Measurements from ENCODE around the gene IGSF21. TPM values are rescaled to one million over a fixed set of nuclear protein-coding genes. Genes with fewer than 3 reads are reported as not detected.

IGSF21 gene
- polyA plus RNA-seq, 3 donors: not detected

DNA sequence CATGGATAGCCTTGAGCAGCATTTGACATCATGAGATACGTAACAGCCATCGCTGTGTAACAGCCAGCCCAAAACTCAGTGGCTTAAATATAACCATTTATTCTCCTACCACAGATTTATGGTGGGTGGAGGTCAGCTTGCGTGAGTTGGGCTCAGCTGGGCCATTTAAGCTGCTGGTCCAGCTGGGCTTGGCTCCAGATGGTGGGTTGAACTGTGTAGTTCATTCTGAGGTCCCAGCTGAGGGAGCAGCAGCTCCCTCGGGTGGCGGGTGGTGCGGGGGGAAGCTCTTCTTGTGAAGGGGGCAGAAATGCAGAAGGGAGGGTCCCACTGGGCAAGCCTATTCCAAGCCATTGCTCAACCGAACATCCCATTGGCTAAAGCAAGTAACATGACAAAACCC lies 75.9 kb downstream of the IGSF21 start:
- H3K27me3 Mint-ChIP-seq (ENCODE audit: low read depth in 3 of 3): peaks cover 1 to 14% (median 7%) of the 10 kb centered on the region in 3 donors

DNA sequence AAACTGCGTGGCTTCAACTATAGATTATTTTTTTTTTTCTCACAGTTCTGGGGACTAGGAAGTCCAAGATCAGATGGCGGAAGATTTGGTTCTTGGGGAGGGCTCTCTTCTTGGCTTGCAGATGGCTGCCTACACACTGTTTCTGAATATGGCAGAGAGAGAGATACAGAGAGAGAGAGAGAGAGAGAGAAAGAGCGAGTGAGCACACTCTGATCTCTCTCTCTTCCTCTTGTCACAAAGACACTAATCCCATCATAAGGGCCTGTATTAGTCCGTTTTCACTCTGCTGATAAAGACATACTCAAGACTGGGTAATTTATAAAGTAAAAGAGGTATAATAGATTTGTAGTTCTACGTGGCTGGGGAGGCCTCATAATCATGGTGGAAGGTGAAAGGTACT lies 79.5 kb downstream of the IGSF21 start:
- Mint-ChIP-seq H3K27ac (no peak overlapping the region), H3K27me3 (ENCODE audit: low read depth in 3 of 3) (peaks cover 3 to 13% (median 9%) of the 10 kb centered on the region in 3 donors), H3K4me3 (no peak overlapping the region), H3K4me1 (no peaks in the 10 kb centered on the region), H3K9me3 (no peaks in the 10 kb centered on the region), H3K36me3 (no peaks in the 10 kb centered on the region)
- H3K27me3 ChIP-seq (ENCODE audit: control insufficient read depth in 2 of 2, insufficient read depth in 2 of 2, low read length in 2 of 2): no peaks in the 10 kb centered on the region
- H3K36me3 ChIP-seq (replicated peaks in 1 of 2; ENCODE audit: control insufficient read depth in 1 of 2, insufficient read depth in 2 of 2, low read length in 2 of 2): no peaks in the 10 kb centered on the region
- no peak overlapping the region for H3K4me3 ChIP-seq (replicated peaks in 1 of 3; ENCODE audit: low read depth in 2 of 3, low read length in 3 of 3)
- intact Hi-C loops (cut with micrococcal nuclease): no loop called here
- no peak for DNase-seq
- no peak overlapping the region for H3K27ac ChIP-seq (ENCODE audit: low read depth in 1 of 2, low read length in 2 of 2)
- H3K9ac ChIP-seq (ENCODE audit: insufficient read depth, low read length, poor library complexity, severe bottlenecking): no peak overlapping the region
- H3K9me3 ChIP-seq (replicated peaks in 1 of 2; ENCODE audit: control insufficient read depth in 1 of 2, insufficient read depth in 1 of 2, low read length in 2 of 2): no peaks in the 10 kb centered on the region
- H3K79me2 ChIP-seq (ENCODE audit: insufficient read depth, low read length): no peaks in the 10 kb centered on the region
- no peak overlapping the region for H2AFZ ChIP-seq (ENCODE audit: insufficient read depth, low read depth, low read length, poor library complexity, severe bottlenecking)
- H3K4me2 ChIP-seq (replicated peaks; ENCODE audit: extremely low read depth, low read length, poor library complexity, severe bottlenecking): no peak overlapping the region
- H4K20me1 ChIP-seq (ENCODE audit: insufficient read depth, low read length): no peaks in the 10 kb centered on the region
- TF ChIP-seq, protein P1, sequence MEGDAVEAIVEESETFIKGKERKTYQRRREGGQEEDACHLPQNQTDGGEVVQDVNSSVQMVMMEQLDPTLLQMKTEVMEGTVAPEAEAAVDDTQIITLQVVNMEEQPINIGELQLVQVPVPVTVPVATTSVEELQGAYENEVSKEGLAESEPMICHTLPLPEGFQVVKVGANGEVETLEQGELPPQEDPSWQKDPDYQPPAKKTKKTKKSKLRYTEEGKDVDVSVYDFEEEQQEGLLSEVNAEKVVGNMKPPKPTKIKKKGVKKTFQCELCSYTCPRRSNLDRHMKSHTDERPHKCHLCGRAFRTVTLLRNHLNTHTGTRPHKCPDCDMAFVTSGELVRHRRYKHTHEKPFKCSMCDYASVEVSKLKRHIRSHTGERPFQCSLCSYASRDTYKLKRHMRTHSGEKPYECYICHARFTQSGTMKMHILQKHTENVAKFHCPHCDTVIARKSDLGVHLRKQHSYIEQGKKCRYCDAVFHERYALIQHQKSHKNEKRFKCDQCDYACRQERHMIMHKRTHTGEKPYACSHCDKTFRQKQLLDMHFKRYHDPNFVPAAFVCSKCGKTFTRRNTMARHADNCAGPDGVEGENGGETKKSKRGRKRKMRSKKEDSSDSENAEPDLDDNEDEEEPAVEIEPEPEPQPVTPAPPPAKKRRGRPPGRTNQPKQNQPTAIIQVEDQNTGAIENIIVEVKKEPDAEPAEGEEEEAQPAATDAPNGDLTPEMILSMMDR (IDR thresholded peaks at IDR 0.05): no peak
- no peaks in the 10 kb centered on the region for H3K4me1 ChIP-seq (ENCODE audit: control insufficient read depth in 1 of 2, insufficient read depth in 2 of 2, low read length in 2 of 2)
- WGBS (ENCODE audit: insufficient coverage): no CpG with 5 or more reads among the region's 5 CpGs

More for the DNA sequence above, 75.9 kb downstream of the IGSF21 start:
- intact Hi-C loops (cut with micrococcal nuclease): no loop called here
- H3K4me3 Mint-ChIP-seq: no peak overlapping the region
- WGBS (ENCODE audit: insufficient coverage): no CpG with 5 or more reads among the region's 7 CpGs
- no peaks in the 10 kb centered on the region for H3K36me3 ChIP-seq (replicated peaks in 1 of 2; ENCODE audit: control insufficient read depth in 1 of 2, insufficient read depth in 2 of 2, low read length in 2 of 2)
- H3K9ac ChIP-seq (ENCODE audit: insufficient read depth, low read length, poor library complexity, severe bottlenecking): no peak overlapping the region
- no peak overlapping the region for H3K4me3 ChIP-seq (replicated peaks in 1 of 3; ENCODE audit: low read depth in 2 of 3, low read length in 3 of 3)
- no peak overlapping the region for H3K27ac Mint-ChIP-seq
- H3K9me3 Mint-ChIP-seq: no peaks in the 10 kb centered on the region
- H3K79me2 ChIP-seq (ENCODE audit: insufficient read depth, low read length): no peaks in the 10 kb centered on the region
- TF ChIP-seq, protein P1 (IDR thresholded peaks at IDR 0.05): no peak
- H3K4me1 Mint-ChIP-seq: no peaks in the 10 kb centered on the region
- H3K4me2 ChIP-seq (replicated peaks; ENCODE audit: extremely low read depth, low read length, poor library complexity, severe bottlenecking): no peak overlapping the region
- H3K27me3 ChIP-seq (ENCODE audit: control insufficient read depth in 2 of 2, insufficient read depth in 2 of 2, low read length in 2 of 2): no peaks in the 10 kb centered on the region
- H4K20me1 ChIP-seq (ENCODE audit: insufficient read depth, low read length): no peaks in the 10 kb centered on the region
- H3K36me3 Mint-ChIP-seq: no peaks in the 10 kb centered on the region
- H3K9me3 ChIP-seq (replicated peaks in 1 of 2; ENCODE audit: control insufficient read depth in 1 of 2, insufficient read depth in 1 of 2, low read length in 2 of 2): no peaks in the 10 kb centered on the region
- no peak overlapping the region for H3K27ac ChIP-seq (ENCODE audit: low read depth in 1 of 2, low read length in 2 of 2)
- H3K4me1 ChIP-seq (ENCODE audit: control insufficient read depth in 1 of 2, insufficient read depth in 2 of 2, low read length in 2 of 2): no peaks in the 10 kb centered on the region
- H2AFZ ChIP-seq (ENCODE audit: insufficient read depth, low read depth, low read length, poor library complexity, severe bottlenecking): no peak overlapping the region
- DNase-seq: no peak
